ENCODE results near the gene MSI2.
A peak's percentile ranks its signal among the peaks of the same experiment; 100 is the strongest.

MSI2 gene

GRCh38 chr17:57329380-57330214 lies 73.3 kb downstream of the MSI2 start:
- Histone ChIP-seq H3K9ac (ENCODE audit: low read depth, low read length, poor library complexity) (no peak overlapping the region), H4K91ac (ENCODE audit: low read depth, low read length, poor library complexity) (no peak overlapping the region), H2BK15ac (ENCODE audit: low read length) (no peak overlapping the region), H2BK5ac (ENCODE audit: low read length) (no peak overlapping the region), H3K14ac (ENCODE audit: low read length) (no peak overlapping the region), H3K4ac (ENCODE audit: low read length) (no peak overlapping the region), H3K4me1 (ENCODE audit: control insufficient read depth in 2 of 2, insufficient read depth in 1 of 2, low read depth in 1 of 2, low read length in 2 of 2) (peaks cover 9 to 13% of the 10 kb centered on the region in 2 donors), H4K8ac (ENCODE audit: low read depth, low read length) (no peak overlapping the region), H3K4me2 (ENCODE audit: insufficient read depth, low read length, poor library complexity, severe bottlenecking) (no peak overlapping the region), H3K23ac (ENCODE audit: low read depth, low read length, poor library complexity) (no peak overlapping the region), H3K18ac (ENCODE audit: low read length) (no peak overlapping the region), H3K9me3 (replicated peaks in 1 of 2; ENCODE audit: control insufficient read depth in 2 of 2, insufficient read depth in 1 of 2, low read depth in 1 of 2, low read length in 2 of 2) (no peaks in the 10 kb centered on the region), H3K36me3 (replicated peaks in 1 of 2; ENCODE audit: control insufficient read depth in 2 of 2, insufficient read depth in 2 of 2, low read length in 2 of 2) (peaks cover 2 to 37% of the 10 kb centered on the region in 2 donors), H2AK5ac (ENCODE audit: low read depth, low read length) (no peak overlapping the region), H3K27me3 (ENCODE audit: control insufficient read depth in 3 of 3, insufficient read depth in 3 of 3, low read depth in 1 of 3, low read length in 3 of 3) (no peaks in the 10 kb centered on the region), H2BK12ac (ENCODE audit: low read length) (no peak overlapping the region), H2AFZ (ENCODE audit: low read length) (no peak overlapping the region), H3K27ac (replicated peaks; ENCODE audit: low read length) (no peak overlapping the region), H3K4me3 (ENCODE audit: low read length in 2 of 2) (no peak overlapping the region), H2BK120ac (ENCODE audit: low read depth, low read length) (no peak overlapping the region), H3K79me1 (ENCODE audit: low read depth, low read length) (peaks cover 4% of the 10 kb centered on the region)
- DNase-seq (ENCODE audit: low spot score), result no peak
- WGBS, 2 donors (ENCODE audit: extremely low coverage in 2 of 2, insufficient read length in 2 of 2, insufficient replicate concordance in 1 of 2), result no CpG with 5 or more reads among the region's 9 CpGs

- no peak overlapping the region for H2BK15ac ChIP-seq (ENCODE audit: low read length)
- no peak overlapping the region for H2AK5ac ChIP-seq (ENCODE audit: low read depth, low read length)
- no peak overlapping the region for H2AFZ ChIP-seq (ENCODE audit: low read length)
- H2BK5ac ChIP-seq (ENCODE audit: low read length), result no peak overlapping the region
- H3K27ac ChIP-seq (replicated peaks; ENCODE audit: low read length), result no peak overlapping the region
- WGBS, 2 donors (ENCODE audit: extremely low coverage in 2 of 2, insufficient read length in 2 of 2, insufficient replicate concordance in 1 of 2), result no CpG with 5 or more reads among the region's 6 CpGs
- H3K4me2 ChIP-seq (ENCODE audit: insufficient read depth, low read length, poor library complexity, severe bottlenecking), result no peak overlapping the region
- H3K79me1 ChIP-seq (ENCODE audit: low read depth, low read length), result peaks cover 5% of the 10 kb centered on the region
- H3K4me3 ChIP-seq (ENCODE audit: low read length in 2 of 2), result no peak overlapping the region
- H3K4ac ChIP-seq (ENCODE audit: low read length), result no peak overlapping the region
- DNase-seq (ENCODE audit: low spot score), result no peak
- H3K14ac ChIP-seq (ENCODE audit: low read length), result no peak overlapping the region
- peaks cover 9 to 13% of the 10 kb centered on the region in 2 donors for H3K4me1 ChIP-seq (ENCODE audit: control insufficient read depth in 2 of 2, insufficient read depth in 1 of 2, low read depth in 1 of 2, low read length in 2 of 2)
- H2BK120ac ChIP-seq (ENCODE audit: low read depth, low read length), result no peak overlapping the region
- H3K27me3 ChIP-seq (ENCODE audit: control insufficient read depth in 3 of 3, insufficient read depth in 3 of 3, low read depth in 1 of 3, low read length in 3 of 3), result no peaks in the 10 kb centered on the region
- H4K8ac ChIP-seq (ENCODE audit: low read depth, low read length), result no peak overlapping the region
- peaks cover 0 to 27% of the 10 kb centered on the region in 2 donors for H3K36me3 ChIP-seq (replicated peaks in 1 of 2; ENCODE audit: control insufficient read depth in 2 of 2, insufficient read depth in 2 of 2, low read length in 2 of 2)
- no peaks in the 10 kb centered on the region for H3K9me3 ChIP-seq (replicated peaks in 1 of 2; ENCODE audit: control insufficient read depth in 2 of 2, insufficient read depth in 1 of 2, low read depth in 1 of 2, low read length in 2 of 2)
- H2BK12ac ChIP-seq (ENCODE audit: low read length), result no peak overlapping the region
- no peak overlapping the region for H3K9ac ChIP-seq (ENCODE audit: low read depth, low read length, poor library complexity)
- H3K23ac ChIP-seq (ENCODE audit: low read depth, low read length, poor library complexity), result no peak overlapping the region
- no peak overlapping the region for H4K91ac ChIP-seq (ENCODE audit: low read depth, low read length, poor library complexity)
- H3K18ac ChIP-seq (ENCODE audit: low read length), result no peak overlapping the region
These were observed 74.3 kb downstream of the MSI2 start for GRCh38 chr17:57330587-57330986.

GRCh38 chr17:57331423-57331822 lies 75.1 kb downstream of the MSI2 start:
- H3K4me1 ChIP-seq (ENCODE audit: control insufficient read depth in 2 of 2, insufficient read depth in 1 of 2, low read depth in 1 of 2, low read length in 2 of 2), result peaks cover 9 to 13% of the 10 kb centered on the region in 2 donors
- no peaks in the 10 kb centered on the region for H3K9me3 ChIP-seq (replicated peaks in 1 of 2; ENCODE audit: control insufficient read depth in 2 of 2, insufficient read depth in 1 of 2, low read depth in 1 of 2, low read length in 2 of 2)
- H3K4ac ChIP-seq (ENCODE audit: low read length), result no peak overlapping the region
- H3K36me3 ChIP-seq (replicated peaks in 1 of 2; ENCODE audit: control insufficient read depth in 2 of 2, insufficient read depth in 2 of 2, low read length in 2 of 2), result peaks cover 0 to 21% of the 10 kb centered on the region in 2 donors
- H2BK5ac ChIP-seq (ENCODE audit: low read length), result no peak overlapping the region
- no peak overlapping the region for H2BK120ac ChIP-seq (ENCODE audit: low read depth, low read length)
- no CpG with 5 or more reads among the region's 9 CpGs for WGBS, 2 donors (ENCODE audit: extremely low coverage in 2 of 2, insufficient read length in 2 of 2, insufficient replicate concordance in 1 of 2)
- H4K8ac ChIP-seq (ENCODE audit: low read depth, low read length), result no peak overlapping the region
- DNase-seq (ENCODE audit: low spot score), result no peak
- H3K27ac ChIP-seq (replicated peaks; ENCODE audit: low read length), result no peak overlapping the region
- no peak overlapping the region for H4K91ac ChIP-seq (ENCODE audit: low read depth, low read length, poor library complexity)
- no peak overlapping the region for H3K18ac ChIP-seq (ENCODE audit: low read length)
- H2AFZ ChIP-seq (ENCODE audit: low read length), result no peak overlapping the region
- no peak overlapping the region for H2BK12ac ChIP-seq (ENCODE audit: low read length)
- no peak overlapping the region for H3K4me3 ChIP-seq (ENCODE audit: low read length in 2 of 2)
- no peak overlapping the region for H2BK15ac ChIP-seq (ENCODE audit: low read length)
- peak overlapping the region; percentile 2 for H3K9ac ChIP-seq (ENCODE audit: low read depth, low read length, poor library complexity)
- H3K27me3 ChIP-seq (ENCODE audit: control insufficient read depth in 3 of 3, insufficient read depth in 3 of 3, low read depth in 1 of 3, low read length in 3 of 3), result no peaks in the 10 kb centered on the region
- no peak overlapping the region for H3K4me2 ChIP-seq (ENCODE audit: insufficient read depth, low read length, poor library complexity, severe bottlenecking)
- H3K23ac ChIP-seq (ENCODE audit: low read depth, low read length, poor library complexity), result no peak overlapping the region
- H3K14ac ChIP-seq (ENCODE audit: low read length), result no peak overlapping the region
- H2AK5ac ChIP-seq (ENCODE audit: low read depth, low read length), result no peak overlapping the region
- peaks cover 5% of the 10 kb centered on the region for H3K79me1 ChIP-seq (ENCODE audit: low read depth, low read length)

GRCh38 chr17:57332501-57332900 lies 76.2 kb downstream of the MSI2 start:
- H3K79me1 ChIP-seq (ENCODE audit: low read depth, low read length), result peaks cover 5% of the 10 kb centered on the region
- H3K27ac ChIP-seq (replicated peaks; ENCODE audit: low read length), result no peak overlapping the region
- H3K27me3 ChIP-seq (ENCODE audit: control insufficient read depth in 3 of 3, insufficient read depth in 3 of 3, low read depth in 1 of 3, low read length in 3 of 3), result no peaks in the 10 kb centered on the region
- H3K4me2 ChIP-seq (ENCODE audit: insufficient read depth, low read length, poor library complexity, severe bottlenecking), result no peak overlapping the region
- no peak overlapping the region for H3K4me3 ChIP-seq (ENCODE audit: low read length in 2 of 2)
- H3K9me3 ChIP-seq (replicated peaks in 1 of 2; ENCODE audit: control insufficient read depth in 2 of 2, insufficient read depth in 1 of 2, low read depth in 1 of 2, low read length in 2 of 2), result peaks cover 0 to 8% of the 10 kb centered on the region in 2 donors
- no peak for DNase-seq (ENCODE audit: low spot score)
- H3K18ac ChIP-seq (ENCODE audit: low read length), result no peak overlapping the region
- peaks cover 0 to 21% of the 10 kb centered on the region in 2 donors for H3K36me3 ChIP-seq (replicated peaks in 1 of 2; ENCODE audit: control insufficient read depth in 2 of 2, insufficient read depth in 2 of 2, low read length in 2 of 2)
- no peak overlapping the region for H3K23ac ChIP-seq (ENCODE audit: low read depth, low read length, poor library complexity)
- no peak overlapping the region for H4K8ac ChIP-seq (ENCODE audit: low read depth, low read length)
- no peak overlapping the region for H2BK5ac ChIP-seq (ENCODE audit: low read length)
- no peak overlapping the region for H2AFZ ChIP-seq (ENCODE audit: low read length)
- no peak overlapping the region for H3K9ac ChIP-seq (ENCODE audit: low read depth, low read length, poor library complexity)
- no peak overlapping the region for H2BK15ac ChIP-seq (ENCODE audit: low read length)
- no peak overlapping the region for H2AK5ac ChIP-seq (ENCODE audit: low read depth, low read length)
- no peak overlapping the region for H3K14ac ChIP-seq (ENCODE audit: low read length)
- H2BK120ac ChIP-seq (ENCODE audit: low read depth, low read length), result no peak overlapping the region
- no peak overlapping the region for H2BK12ac ChIP-seq (ENCODE audit: low read length)
- H3K4ac ChIP-seq (ENCODE audit: low read length), result no peak overlapping the region
- H4K91ac ChIP-seq (ENCODE audit: low read depth, low read length, poor library complexity), result no peak overlapping the region
- peaks cover 10 to 13% of the 10 kb centered on the region in 2 donors for H3K4me1 ChIP-seq (ENCODE audit: control insufficient read depth in 2 of 2, insufficient read depth in 1 of 2, low read depth in 1 of 2, low read length in 2 of 2)
- no CpG with 5 or more reads among the region's 5 CpGs for WGBS, 2 donors (ENCODE audit: extremely low coverage in 2 of 2, insufficient read length in 2 of 2, insufficient replicate concordance in 1 of 2)

Measured in neuronal stem cell (in vitro differentiated cells).